ENCODE data around the gene MEIS1.

DNA sequence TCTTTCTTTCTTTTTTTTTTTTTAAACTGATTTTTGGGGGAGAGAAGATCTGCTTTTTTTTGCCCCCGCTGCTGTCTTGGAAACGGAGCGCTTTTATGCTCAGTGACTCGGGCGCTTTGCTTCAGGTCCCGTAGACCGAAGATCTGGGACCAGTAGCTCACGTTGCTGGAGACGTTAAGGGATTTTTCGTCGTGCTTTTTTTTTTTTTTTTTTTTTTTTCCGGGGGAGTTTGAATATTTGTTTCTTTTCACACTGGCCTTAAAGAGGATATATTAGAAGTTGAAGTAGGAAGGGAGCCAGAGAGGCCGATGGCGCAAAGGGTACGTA, 587 bp downstream of the MEIS1 start:
- TF ChIP-seq, protein P1, sequence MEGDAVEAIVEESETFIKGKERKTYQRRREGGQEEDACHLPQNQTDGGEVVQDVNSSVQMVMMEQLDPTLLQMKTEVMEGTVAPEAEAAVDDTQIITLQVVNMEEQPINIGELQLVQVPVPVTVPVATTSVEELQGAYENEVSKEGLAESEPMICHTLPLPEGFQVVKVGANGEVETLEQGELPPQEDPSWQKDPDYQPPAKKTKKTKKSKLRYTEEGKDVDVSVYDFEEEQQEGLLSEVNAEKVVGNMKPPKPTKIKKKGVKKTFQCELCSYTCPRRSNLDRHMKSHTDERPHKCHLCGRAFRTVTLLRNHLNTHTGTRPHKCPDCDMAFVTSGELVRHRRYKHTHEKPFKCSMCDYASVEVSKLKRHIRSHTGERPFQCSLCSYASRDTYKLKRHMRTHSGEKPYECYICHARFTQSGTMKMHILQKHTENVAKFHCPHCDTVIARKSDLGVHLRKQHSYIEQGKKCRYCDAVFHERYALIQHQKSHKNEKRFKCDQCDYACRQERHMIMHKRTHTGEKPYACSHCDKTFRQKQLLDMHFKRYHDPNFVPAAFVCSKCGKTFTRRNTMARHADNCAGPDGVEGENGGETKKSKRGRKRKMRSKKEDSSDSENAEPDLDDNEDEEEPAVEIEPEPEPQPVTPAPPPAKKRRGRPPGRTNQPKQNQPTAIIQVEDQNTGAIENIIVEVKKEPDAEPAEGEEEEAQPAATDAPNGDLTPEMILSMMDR (IDR thresholded peaks at IDR 0.05): no peak
- TF ChIP-seq EZH2 (IDR thresholded peaks at IDR 0.05; ENCODE audit: borderline replicate concordance, insufficient read depth, low read depth, low read length, poor library complexity, severe bottlenecking): no peak

Data from B cell (primary cell).